Measurements from ENCODE around the gene FZD7. TPM values are rescaled to one million over a fixed set of nuclear protein-coding genes. Genes with fewer than 3 reads are reported as not detected.

Gene FZD7
- total RNA-seq, 1 experiment from 2014 or later = 4.8 TPM

DNA sequence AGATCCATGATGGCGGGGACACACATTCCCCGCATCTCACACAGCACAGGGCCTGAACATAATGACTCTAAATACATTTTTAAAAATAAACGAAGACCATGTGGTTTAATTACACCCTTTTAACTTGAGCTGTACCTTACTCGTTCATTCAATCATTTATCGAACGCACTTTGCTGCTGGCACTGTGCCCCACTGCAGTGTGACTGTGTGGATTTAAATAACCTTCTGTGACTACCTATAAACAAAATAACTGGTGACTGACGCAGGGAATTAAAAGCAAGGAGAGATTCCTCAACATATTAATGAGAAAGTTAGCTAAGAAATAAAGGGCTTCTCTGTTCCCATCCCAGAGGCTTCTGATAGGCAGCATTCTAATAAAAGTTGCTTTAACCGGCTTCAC lies 10.9 kb upstream of the FZD7 start:
- no peaks in the 10 kb centered on the region for H3K79me2 ChIP-seq (ENCODE audit: low read length)
- H3K9me3 ChIP-seq (ENCODE audit: low read length) = no peaks in the 10 kb centered on the region
- CTCF ChIA-PET = no interaction called here
- BruUV-seq (replicated peaks) = no TSS peak
- no peaks in the 10 kb centered on the region for H3K4me1 ChIP-seq (ENCODE audit: insufficient read depth, low read length)
- no peak for TF ChIP-seq CTCF (conservative IDR thresholded peaks at IDR 0.05; ENCODE audit: low read depth, low read length)
- no peak for TF ChIP-seq EZH2phosphoT487 (IDR thresholded peaks at IDR 0.05; ENCODE audit: borderline replicate concordance, low read length)
- no peak for TF ChIP-seq EZH2 (IDR thresholded peaks at IDR 0.05; ENCODE audit: low read length, unreplicated experiment)
- no peak overlapping the region for H3K4me2 ChIP-seq (ENCODE audit: low read length)
- H3K4me3 ChIP-seq (ENCODE audit: low read length) = no peak overlapping the region
- no peak overlapping the region for H2AFZ ChIP-seq (ENCODE audit: low read length)
- intact Hi-C loops (cut with micrococcal nuclease) = no loop called here
- H3K9me2 ChIP-seq (replicated peaks; ENCODE audit: low read length) = no peaks in the 10 kb centered on the region
- DNase-seq (no peak), ATAC-seq (no peak)
- POLR2A ChIA-PET (ENCODE audit: unreplicated experiment) = no interaction called here
- H3K9ac ChIP-seq (ENCODE audit: low read length) = no peak overlapping the region
- 0 out of 2 replicates have a peak, but pooled peaks cover 4% of the 10 kb centered on the region for H3K27me3 ChIP-seq (ENCODE audit: low read length)
- H3F3A ChIP-seq (ENCODE audit: low read length, unreplicated experiment) = no peaks in the 10 kb centered on the region
- H3K36me3 ChIP-seq (ENCODE audit: low read depth, low read length) = no peaks in the 10 kb centered on the region
- H3K27ac ChIP-seq (ENCODE audit: low read length) = no peak overlapping the region
- H4K20me1 ChIP-seq (ENCODE audit: low read length) = no peaks in the 10 kb centered on the region

GRCh38 chr2:202023198-202023903 lies 10.3 kb upstream of the FZD7 start:
- Histone ChIP-seq H3K79me2 (ENCODE audit: low read length) (no peaks in the 10 kb centered on the region), H2AFZ (ENCODE audit: low read length) (no peak overlapping the region), H3K27ac (ENCODE audit: low read length) (no peak overlapping the region), H3K9me2 (replicated peaks; ENCODE audit: low read length) (no peaks in the 10 kb centered on the region), H3K36me3 (ENCODE audit: low read depth, low read length) (no peaks in the 10 kb centered on the region), H3K9ac (ENCODE audit: low read length) (no peak overlapping the region), H3F3A (ENCODE audit: low read length, unreplicated experiment) (no peaks in the 10 kb centered on the region), H3K4me3 (ENCODE audit: low read length) (no peak overlapping the region), H3K27me3 (ENCODE audit: low read length) (0 out of 2 replicates have a peak, but pooled peaks cover 4% of the 10 kb centered on the region), H3K4me1 (ENCODE audit: insufficient read depth, low read length) (no peaks in the 10 kb centered on the region), H3K9me3 (ENCODE audit: low read length) (no peaks in the 10 kb centered on the region), H3K4me2 (ENCODE audit: low read length) (no peak overlapping the region), H4K20me1 (ENCODE audit: low read length) (no peaks in the 10 kb centered on the region)
- POLR2A ChIA-PET (ENCODE audit: unreplicated experiment) = no interaction called here
- intact Hi-C loops (cut with micrococcal nuclease) = no loop called here
- ATAC-seq (no peak), DNase-seq (no peak)
- TF ChIP-seq EZH2 (IDR thresholded peaks at IDR 0.05; ENCODE audit: low read length, unreplicated experiment) = no peak
- TF ChIP-seq EZH2phosphoT487 (IDR thresholded peaks at IDR 0.05; ENCODE audit: borderline replicate concordance, low read length) = no peak
- TF ChIP-seq CTCF (conservative IDR thresholded peaks at IDR 0.05; ENCODE audit: low read depth, low read length) = no peak
- CTCF ChIA-PET = no interaction called here
- no TSS peak for BruUV-seq (replicated peaks)

DNA sequence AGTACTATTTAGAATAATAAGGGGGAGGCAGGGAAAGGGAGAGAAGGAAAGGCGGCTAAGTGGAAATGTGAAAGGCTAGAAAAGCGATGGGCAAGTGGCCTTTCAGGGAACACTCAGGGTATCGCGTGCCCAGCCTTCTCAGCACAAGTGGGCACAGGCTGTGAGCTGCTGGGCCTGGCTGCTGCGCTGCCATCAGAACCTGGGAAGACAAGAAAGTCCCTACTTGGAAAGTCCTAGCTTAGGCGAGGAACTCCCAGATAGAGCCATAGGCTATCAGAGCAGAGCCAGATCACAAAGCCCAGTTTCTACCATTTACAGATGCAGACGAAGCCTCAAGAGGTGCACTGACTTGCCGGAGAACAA lies 9.8 kb upstream of the FZD7 start:
- Histone ChIP-seq H3K4me3 (ENCODE audit: low read length) (no peak overlapping the region), H3K79me2 (ENCODE audit: low read length) (no peaks in the 10 kb centered on the region), H3K9ac (ENCODE audit: low read length) (no peak overlapping the region), H3F3A (ENCODE audit: low read length, unreplicated experiment) (no peaks in the 10 kb centered on the region), H3K9me2 (replicated peaks; ENCODE audit: low read length) (no peaks in the 10 kb centered on the region), H3K27ac (ENCODE audit: low read length) (no peak overlapping the region), H3K9me3 (ENCODE audit: low read length) (no peaks in the 10 kb centered on the region), H3K4me2 (ENCODE audit: low read length) (no peak overlapping the region), H2AFZ (ENCODE audit: low read length) (no peak overlapping the region), H3K27me3 (ENCODE audit: low read length) (0 out of 2 replicates have a peak, but pooled peaks cover 4% of the 10 kb centered on the region), H3K36me3 (ENCODE audit: low read depth, low read length) (no peaks in the 10 kb centered on the region), H4K20me1 (ENCODE audit: low read length) (no peaks in the 10 kb centered on the region), H3K4me1 (ENCODE audit: insufficient read depth, low read length) (no peaks in the 10 kb centered on the region)
- no peak for TF ChIP-seq EZH2phosphoT487 (IDR thresholded peaks at IDR 0.05; ENCODE audit: borderline replicate concordance, low read length)
- no peak for TF ChIP-seq EZH2 (IDR thresholded peaks at IDR 0.05; ENCODE audit: low read length, unreplicated experiment)
- TF ChIP-seq CTCF (conservative IDR thresholded peaks at IDR 0.05; ENCODE audit: low read depth, low read length) = no peak
- BruUV-seq (replicated peaks) = no TSS peak
- DNase-seq = no peak
- no peak for ATAC-seq
- POLR2A ChIA-PET (ENCODE audit: unreplicated experiment) = no interaction called here
- intact Hi-C loops (cut with micrococcal nuclease) = no loop called here
- CTCF ChIA-PET = no interaction called here

Data from PC-3 (cell line).